ENCODE results near the gene LCE3D. TPM values are rescaled to one million over a fixed set of nuclear protein-coding genes. Genes with fewer than 3 reads are reported as not detected.

The LCE3D gene
- total RNA-seq, 1 experiment from 2014 or later: not detected

Other genes starting within 250 kb of the LCE3D start
- gene FLG2, start 220.5 kb downstream of the LCE3D start, total RNA-seq (2014; rRNA removed; shearing (Covaris generic)): not detected in 2 replicates
- not detected in 2 replicates for gene CRNN, start 166.3 kb downstream of the LCE3D start, total RNA-seq (2014; rRNA removed; shearing (Covaris generic))
- gene LCE5A, start 69.7 kb downstream of the LCE3D start, total RNA-seq (2014; rRNA removed; shearing (Covaris generic)): not detected in 2 replicates
- not detected in 2 replicates for gene CRCT1, start 66.0 kb downstream of the LCE3D start, total RNA-seq (2014; rRNA removed; shearing (Covaris generic))
- not detected in 2 replicates for gene LCE3E, start 13.7 kb downstream of the LCE3D start, total RNA-seq (2014; rRNA removed; shearing (Covaris generic))
- gene LCE3C, start 19.7 kb upstream of the LCE3D start, total RNA-seq (2014; rRNA removed; shearing (Covaris generic)): not detected in 2 replicates
- gene LCE3B, start 33.3 kb upstream of the LCE3D start, total RNA-seq (2014; rRNA removed; shearing (Covaris generic)): not detected in 2 replicates
- gene LCE3A, start 42.6 kb upstream of the LCE3D start, total RNA-seq (2014; rRNA removed; shearing (Covaris generic)): not detected in 2 replicates
- not detected in 2 replicates for gene LCE2D, start 82.9 kb upstream of the LCE3D start, total RNA-seq (2014; rRNA removed; shearing (Covaris generic))
- gene LCE2C, start 94.8 kb upstream of the LCE3D start, total RNA-seq (2014; rRNA removed; shearing (Covaris generic)): not detected in 2 replicates
- not detected in 2 replicates for gene LCE2B, start 105.6 kb upstream of the LCE3D start, total RNA-seq (2014; rRNA removed; shearing (Covaris generic))
- gene LCE2A, start 117.8 kb upstream of the LCE3D start, total RNA-seq (2014; rRNA removed; shearing (Covaris generic)): not detected in 2 replicates
- not detected in 2 replicates for gene LCE4A, start 127.6 kb upstream of the LCE3D start, total RNA-seq (2014; rRNA removed; shearing (Covaris generic))
- not detected in 2 replicates for gene KPRP, start 177.5 kb upstream of the LCE3D start, total RNA-seq (2014; rRNA removed; shearing (Covaris generic))
- not detected in 2 replicates for gene LCE1F, start 194.6 kb upstream of the LCE3D start, total RNA-seq (2014; rRNA removed; shearing (Covaris generic))
- gene LCE1E, start 205.7 kb upstream of the LCE3D start, total RNA-seq (2014; rRNA removed; shearing (Covaris generic)): not detected in 2 replicates
- not detected in 2 replicates for gene LCE1D, start 216.2 kb upstream of the LCE3D start, total RNA-seq (2014; rRNA removed; shearing (Covaris generic))
- not detected in 2 replicates for gene LCE1C, start 226.1 kb upstream of the LCE3D start, total RNA-seq (2014; rRNA removed; shearing (Covaris generic))
- gene LCE1B, start 231.5 kb upstream of the LCE3D start, total RNA-seq (2014; rRNA removed; shearing (Covaris generic)): not detected in 2 replicates
- gene LCE1A, start 247.0 kb upstream of the LCE3D start, total RNA-seq (2014; rRNA removed; shearing (Covaris generic)): not detected in 2 replicates